IgD-negative memory B cell (primary cell): ENCODE measurements around the gene APOL3. TPM values are rescaled to one million over a fixed set of nuclear protein-coding genes. Genes with fewer than 3 reads are reported as not detected.
A peak's percentile ranks its signal among the peaks of the same experiment; 100 is the strongest.
"Not testable (repeated sequence)": the region's sequence is repeated elsewhere in the genome, so short reads cannot be mapped to it uniquely, and the experiment has no call there.

Experiments used
- H3K27ac Mint-ChIP-seq, 3 donors: one replicate each; pipeline ENCODE4 v1.8.0; 2020 to 2022; ENCODE audit warnings: mild to moderate bottlenecking in 3 of 3, mixed read lengths in 3 of 3, moderate library complexity in 1 of 3
- H3K27me3 Mint-ChIP-seq: one replicate; pipeline ENCODE4 v1.8.0; 2021; ENCODE audit warnings: mixed read lengths
- H3K36me3 Mint-ChIP-seq: one replicate; pipeline ENCODE4 v1.8.0; 2020; ENCODE audit warnings: mild to moderate bottlenecking, mixed read lengths
- H3K4me1 Mint-ChIP-seq, 3 donors: one replicate each; pipeline ENCODE4 v1.8.0; 2020 to 2022; ENCODE audit warnings: mixed read lengths in 3 of 3, mild to moderate bottlenecking in 1 of 3
- H3K4me3 Mint-ChIP-seq, 4 donors: one replicate each; pipeline ENCODE4 v1.8.0; 2020 to 2022; ENCODE audit warnings: mild to moderate bottlenecking in 4 of 4, mixed read lengths in 4 of 4, moderate library complexity in 3 of 4
- H3K9me3 Mint-ChIP-seq, 3 donors: one replicate each; pipeline ENCODE4 v1.8.0; 2020 to 2021; ENCODE audit warnings: mixed read lengths in 3 of 3, mild to moderate bottlenecking in 1 of 3
- polyA plus RNA-seq: library from polyadenylated mRNA; unstranded; fragments of 300-500 nt; fragmentation: Illumina TruSeq; gene quantifications from one replicate; pipeline ENCODE4 v1.2.3, GENCODE V29; 2021

Gene APOL3
- polyA plus RNA-seq, 1 donor from 2014 or later = 52.0 TPM

- Mint-ChIP-seq H3K9me3 (no peaks in the 10 kb centered on the region), H3K4me1 (peaks cover 0 to 4% (median 2%) of the 10 kb centered on the region in 3 donors), H3K27me3 (peaks cover 2% of the 10 kb centered on the region), H3K4me3 (no peak overlapping the region), H3K27ac (peak overlapping the region in 1 of 3 donors; percentile 26), H3K36me3 (no peaks in the 10 kb centered on the region)
These were observed 22.3 kb upstream of the APOL3 start for GRCh38 chr22:36182857-36183256.

- no peaks in the 10 kb centered on the region for H3K36me3 Mint-ChIP-seq
- H3K27ac Mint-ChIP-seq = no peak overlapping the region
- no peak overlapping the region for H3K4me3 Mint-ChIP-seq
- H3K27me3 Mint-ChIP-seq = peaks cover 2% of the 10 kb centered on the region
- peaks cover 0 to 4% (median 2%) of the 10 kb centered on the region in 3 donors for H3K4me1 Mint-ChIP-seq
- no peaks in the 10 kb centered on the region for H3K9me3 Mint-ChIP-seq
These were observed 21.5 kb upstream of the APOL3 start for GRCh38 chr22:36182056-36182455.

- peaks cover 2% of the 10 kb centered on the region for H3K27me3 Mint-ChIP-seq
- H3K4me1 Mint-ChIP-seq = peaks cover 0 to 4% (median 2%) of the 10 kb centered on the region in 3 donors
- H3K27ac Mint-ChIP-seq = no peak overlapping the region
- no peaks in the 10 kb centered on the region for H3K9me3 Mint-ChIP-seq
- H3K36me3 Mint-ChIP-seq = no peaks in the 10 kb centered on the region
- H3K4me3 Mint-ChIP-seq = no peak overlapping the region
These were observed 20.4 kb upstream of the APOL3 start for GRCh38 chr22:36180928-36181327.

GRCh38 chr22:36180038-36180880, 19.7 kb upstream of the APOL3 start:
- Mint-ChIP-seq H3K27me3 (peaks cover 2% of the 10 kb centered on the region), H3K4me1 (peaks cover 0 to 4% (median 2%) of the 10 kb centered on the region in 3 donors), H3K4me3 (peak overlapping the region in 1 of 4 donors; percentile 4), H3K27ac (no peak overlapping the region), H3K9me3 (no peaks in the 10 kb centered on the region), H3K36me3 (peaks cover 2% of the 10 kb centered on the region)

GRCh38 chr22:36177160-36177559, 16.6 kb upstream of the APOL3 start:
- Mint-ChIP-seq H3K27me3 (no peaks in the 10 kb centered on the region), H3K4me3 (no peak overlapping the region), H3K4me1 (peaks cover 0 to 4% (median 2%) of the 10 kb centered on the region in 3 donors), H3K36me3 (peaks cover 2% of the 10 kb centered on the region), H3K9me3 (no peaks in the 10 kb centered on the region), H3K27ac (no peak overlapping the region)

GRCh38 chr22:36175892-36176291, 15.3 kb upstream of the APOL3 start:
- H3K9me3 Mint-ChIP-seq = no peaks in the 10 kb centered on the region
- no peak overlapping the region for H3K27ac Mint-ChIP-seq
- peaks cover 0 to 4% (median 2%) of the 10 kb centered on the region in 3 donors for H3K4me1 Mint-ChIP-seq
- H3K27me3 Mint-ChIP-seq = no peaks in the 10 kb centered on the region
- no peak overlapping the region for H3K4me3 Mint-ChIP-seq
- H3K36me3 Mint-ChIP-seq = peaks cover 2% of the 10 kb centered on the region

GRCh38 chr22:36171941-36172340, 11.4 kb upstream of the APOL3 start:
- no peak overlapping the region for H3K27ac Mint-ChIP-seq
- H3K4me1 Mint-ChIP-seq = peaks cover 1 to 2% (median 1%) of the 10 kb centered on the region in 3 donors
- H3K36me3 Mint-ChIP-seq = peaks cover 2% of the 10 kb centered on the region
- H3K27me3 Mint-ChIP-seq = peaks cover 2% of the 10 kb centered on the region
- H3K4me3 Mint-ChIP-seq = no peak overlapping the region
- H3K9me3 Mint-ChIP-seq = peaks cover 0 to 9% (median 0%) of the 10 kb centered on the region in 3 donors

- Mint-ChIP-seq H3K27ac (peak overlapping the region in 2 of 3 donors; percentile 6 to 26), H3K4me3 (peak overlapping the region in 1 of 4 donors; percentile 30), H3K9me3 (peaks cover 0 to 9% (median 0%) of the 10 kb centered on the region in 3 donors), H3K36me3 (no peaks in the 10 kb centered on the region), H3K4me1 (peaks cover 22 to 43% (median 39%) of the 10 kb centered on the region in 3 donors), H3K27me3 (peaks cover 2% of the 10 kb centered on the region)
These were observed 6.1 kb upstream of the APOL3 start for GRCh38 chr22:36166518-36167220.

GRCh38 chr22:36166086-36166485, 5.5 kb upstream of the APOL3 start:
- Mint-ChIP-seq H3K36me3 (no peaks in the 10 kb centered on the region), H3K27me3 (peaks cover 2% of the 10 kb centered on the region), H3K4me1 (peaks cover 28 to 49% (median 45%) of the 10 kb centered on the region in 3 donors)

GRCh38 chr22:36165141-36165540, 4.6 kb upstream of the APOL3 start:
- H3K27ac Mint-ChIP-seq = peak overlapping the region in 2 of 3 donors; percentile 3 to 94

More at GRCh38 chr22:36166086-36166485, 5.5 kb upstream of the APOL3 start:
- H3K9me3 Mint-ChIP-seq = peaks cover 0 to 9% (median 0%) of the 10 kb centered on the region in 3 donors
- H3K4me3 Mint-ChIP-seq = no peak overlapping the region
- no peak overlapping the region for H3K27ac Mint-ChIP-seq

GRCh38 chr22:36164621-36165020, 4.1 kb upstream of the APOL3 start:
- peak overlapping the region in 2 of 4 donors; percentile 6 to 55 for H3K4me3 Mint-ChIP-seq
- H3K27ac Mint-ChIP-seq = peak overlapping the region; percentile 32 to 94 (median 70)
- peaks cover 2% of the 10 kb centered on the region for H3K27me3 Mint-ChIP-seq
- peaks cover 38 to 59% (median 57%) of the 10 kb centered on the region in 3 donors for H3K4me1 Mint-ChIP-seq
- no peaks in the 10 kb centered on the region for H3K36me3 Mint-ChIP-seq
- H3K9me3 Mint-ChIP-seq = peaks cover 0 to 9% (median 0%) of the 10 kb centered on the region in 3 donors

More at GRCh38 chr22:36165141-36165540, 4.6 kb upstream of the APOL3 start:
- Mint-ChIP-seq H3K9me3 (peaks cover 0 to 9% (median 0%) of the 10 kb centered on the region in 3 donors), H3K36me3 (no peaks in the 10 kb centered on the region), H3K4me1 (peaks cover 36 to 55% (median 54%) of the 10 kb centered on the region in 3 donors), H3K27me3 (peaks cover 2% of the 10 kb centered on the region), H3K4me3 (peak overlapping the region in 1 of 4 donors; percentile 6)

GRCh38 chr22:36163497-36163896, 2.9 kb upstream of the APOL3 start:
- Mint-ChIP-seq H3K4me1 (peaks cover 48 to 70% (median 68%) of the 10 kb centered on the region in 3 donors), H3K9me3 (peaks cover 0 to 1% (median 0%) of the 10 kb centered on the region in 3 donors), H3K27ac (peak overlapping the region; percentile 94 to 97 (median 95)), H3K4me3 (peak overlapping the region; percentile 44 to 97 (median 90)), H3K27me3 (no peaks in the 10 kb centered on the region), H3K36me3 (no peaks in the 10 kb centered on the region)

GRCh38 chr22:36162127-36163034, 1.8 kb upstream of the APOL3 start:
- no peaks in the 10 kb centered on the region for H3K9me3 Mint-ChIP-seq
- H3K4me3 Mint-ChIP-seq = peak overlapping the region; percentile 89 to 97 (median 95)
- peak overlapping the region; percentile 94 to 97 (median 95) for H3K27ac Mint-ChIP-seq
- no peaks in the 10 kb centered on the region for H3K27me3 Mint-ChIP-seq
- peaks cover 56 to 78% (median 73%) of the 10 kb centered on the region in 3 donors for H3K4me1 Mint-ChIP-seq
- no peaks in the 10 kb centered on the region for H3K36me3 Mint-ChIP-seq

GRCh38 chr22:36161793-36162126, 1.2 kb upstream of the APOL3 start:
- not testable (repeated sequence) for H3K9me3 Mint-ChIP-seq, H3K36me3 Mint-ChIP-seq, H3K27me3 Mint-ChIP-seq
- peak overlapping the region; percentile 89 to 97 (median 95) for H3K4me3 Mint-ChIP-seq
- H3K27ac Mint-ChIP-seq = peak overlapping the region; percentile 94 to 97 (median 95)
- H3K4me1 Mint-ChIP-seq = peaks cover 59 to 81% (median 76%) of the 10 kb centered on the region in 3 donors
